Psoas muscle (tissue), 8 donors: Measurements from ENCODE around the gene DNAAF9. TPM values are rescaled to one million over a fixed set of nuclear protein-coding genes. Genes with fewer than 3 reads are reported as not detected.
A peak's percentile ranks its signal among the peaks of the same experiment; 100 is the strongest.

Experiments used
- ATAC-seq, 4 donors: fragments of 200-7000 bp; cut with Tn5 transposase; one replicate each; pipeline ENCODE4 v1.9.1; 2020; ENCODE audit warnings: moderate library complexity in 3 of 4, mild to moderate bottlenecking in 2 of 4
- DNase-seq, 2 donors: peaks; one replicate each; pipeline ENCODE4 v3.0.0-alpha.2; 2020
- H3K27ac ChIP-seq: fragments of 200-600 bp; one replicate; pipeline ENCODE4 v1.8.0; 2022
- H3K27me3 ChIP-seq, 3 donors: fragments of 200-600 bp in 1 of 3; one replicate each; pipeline versions ENCODE4 v1.6.1 to v1.8.0; 2013 to 2022; ENCODE audit warnings: low read length in 2 of 3, mild to moderate bottlenecking in 2 of 3, moderate library complexity in 1 of 3; ENCODE audit not compliant: insufficient read depth in 3 of 3
- H3K36me3 ChIP-seq, 2 donors: fragments of 200-600 bp in 1 of 2; one replicate each; pipeline versions ENCODE4 v1.6.1 to v1.8.0; 2013 to 2022; ENCODE audit warnings: low read depth in 1 of 2, mild to moderate bottlenecking in 1 of 2, moderate library complexity in 1 of 2; ENCODE audit not compliant: insufficient read depth in 1 of 2
- H3K4me1 ChIP-seq: fragments of 200-600 bp; one replicate; pipeline ENCODE4 v1.8.0; 2022
- H3K4me3 ChIP-seq: fragments of 200-600 bp; one replicate; pipeline ENCODE4 v1.8.0; 2022; ENCODE audit warnings: mild to moderate bottlenecking
- H3K9me3 ChIP-seq: fragments of 200-600 bp; one replicate; pipeline ENCODE4 v1.8.0; 2022
- WGBS, 3 donors: extraction: QIAGEN DNeasy Blood & Tissue Kit; methylation state at CpG; one replicate each; pipeline versions ENCODE4 v1.1.6 to v1.1.7; 2013; 5-methylcytosine and 5-hydroxymethylcytosine counted together
- intact Hi-C, 2 donors: fragments of 100-400 bp; cut with DNase I; formaldehyde crosslinking; loops; one replicate each; pipeline versions ENCODE4 v1.11.0 to v1.14.2; 2022
- long read RNA-seq, 2 donors: library from polyadenylated mRNA; unstranded; transcript quantifications; one replicate each; pipeline ENCODE4 v2.0.0, GENCODE V29; 2021
- polyA plus RNA-seq, 3 donors: library from polyadenylated mRNA; stranded (reverse); fragments of 200-250 nt; gene quantifications; one replicate each; pipeline ENCODE4 v1.2.3, GENCODE V29; 2013
- total RNA-seq, 4 donors: library from RNA; stranded (reverse); fragmentation: NEBNext Ultra II Directional in 2 of 4; extraction: Animal tissue kit (Norgen Biotek cat#: 25700) in 2 of 4; gene quantifications; one replicate each; pipeline versions ENCODE4 v1.2.1 to v1.2.4, GENCODE V29; 2021 to 2023
- TF ChIP-seq, protein P1 (sequence below): fragments of 200-600 bp; IDR thresholded peaks from one replicate; pipeline ENCODE4 v1.8.0; 2022; ENCODE audit warnings: antibody characterized with exemption
- donor health status: healthy with polysubstance abuse.
- donor health status: DM: no; HTN: no; CAD: no; lungs with moderate emphysema.
- donor health status: Bipolar disorder and iron deficiency.
- donor health status: healthy.
- donor health status: DM: yes; HTN: yes; CAD: no.
- donor health status: DM: no; HTN: no; CAD: no.
- donor health status: DM: no; HTN: no; CAD: no.
- donor health status: DM: yes; HTN: yes; CAD: no.

DNAAF9 gene
- total RNA-seq (10 to 100 TPM; 17.2 to 27.0 (median 21.5) TPM), polyA plus RNA-seq (1 to 10 TPM; 5.4 to 7.9 (median 7.1) TPM)
- long read RNA-seq, donor 1, partial matches to known transcripts, result 7 of 29 reads
- long read RNA-seq, donor 1, other reads (novel, unspliced or antisense), result 22 of 29 reads
- long read RNA-seq, donor 2, full-length matches to known transcripts, result 2 of 31 reads
- long read RNA-seq, donor 2, partial matches to known transcripts, result 18 of 31 reads
- long read RNA-seq, donor 2, other reads (novel, unspliced or antisense), result 11 of 31 reads

DNA sequence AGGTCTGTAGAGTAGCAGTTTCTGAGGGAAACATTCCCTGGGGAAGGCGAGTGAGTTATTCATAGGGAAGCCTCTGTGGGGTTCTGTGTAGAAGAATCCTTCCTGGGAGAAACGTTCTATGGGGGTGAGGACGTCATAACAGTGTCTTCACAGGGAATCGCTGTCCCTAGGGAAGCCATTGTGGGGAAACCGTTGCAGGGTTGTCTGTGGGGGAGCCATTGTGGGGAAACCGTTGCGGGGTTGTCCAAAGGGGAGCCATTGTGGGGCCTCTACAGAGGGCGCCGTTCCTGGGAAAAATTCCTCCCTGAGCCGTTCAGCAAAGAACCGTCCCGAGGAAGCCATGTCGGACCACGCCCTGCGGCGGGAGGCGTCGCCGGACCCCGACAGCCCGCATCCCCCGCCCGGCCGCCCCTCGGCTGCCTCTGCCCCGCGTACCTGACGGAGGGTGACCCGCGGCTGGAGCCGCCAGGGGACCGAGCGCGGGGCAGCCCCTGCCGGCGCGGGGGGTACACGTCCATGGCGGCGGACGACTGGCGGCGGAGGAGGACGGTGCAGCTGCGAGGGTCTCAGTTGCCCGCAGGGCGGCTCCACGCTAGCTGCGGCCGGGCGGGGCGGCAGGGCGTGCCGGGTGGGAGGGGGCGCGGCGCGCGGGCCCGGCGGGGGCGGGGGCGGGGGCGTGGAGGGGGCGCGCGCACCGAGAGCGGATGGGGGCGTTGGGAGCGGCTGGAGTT lies at the start of gene DNAAF9:
Gene DNAAF9 (minus strand): TSS at position 630 of the 731 bp plus-strand sequence. CDS start 112 bp downstream, at position 518.
- WGBS, 3 donors, result 1% methylated on average over 33 to 71 of the region's 71 CpGs
- intact Hi-C loops, result loop anchor here (5.0 kb wide), 1 partner anchor 65 kb away; the partner anchor contains the start of gene ATRN (in 2 of the 2)

DNA sequence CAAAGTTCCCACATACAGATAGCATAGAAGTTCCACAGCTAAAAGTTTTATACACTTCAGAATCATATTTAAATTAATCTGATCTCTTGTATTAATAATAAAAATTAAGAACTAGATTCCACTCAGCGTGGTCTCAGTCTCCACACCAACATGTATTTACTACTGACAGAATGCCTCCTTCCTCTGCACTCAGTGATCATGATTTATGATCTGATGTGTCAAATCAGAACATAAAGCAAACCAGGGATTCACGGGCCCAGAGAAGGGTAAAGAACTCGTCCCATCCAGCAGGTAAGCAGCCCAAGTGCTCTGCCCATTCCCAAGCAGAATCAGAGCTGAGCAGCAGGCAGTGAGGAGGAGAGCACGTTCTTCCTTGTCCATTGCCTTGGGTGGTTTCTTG lies 49.2 kb upstream of the DNAAF9 start:
- DNase-seq, result no peak
- Histone ChIP-seq H3K27me3 (no peaks in the 10 kb centered on the region), H3K4me3 (no peak overlapping the region), H3K9me3 (no peaks in the 10 kb centered on the region), H3K36me3 (no peaks in the 10 kb centered on the region), H3K4me1 (no peaks in the 10 kb centered on the region), H3K27ac (no peak overlapping the region)
- WGBS, 3 donors, result 64 to 77% (median 64%) methylated on average over 4 of the region's 4 CpGs
- intact Hi-C loops, result no loop called here
- TF ChIP-seq, protein P1, sequence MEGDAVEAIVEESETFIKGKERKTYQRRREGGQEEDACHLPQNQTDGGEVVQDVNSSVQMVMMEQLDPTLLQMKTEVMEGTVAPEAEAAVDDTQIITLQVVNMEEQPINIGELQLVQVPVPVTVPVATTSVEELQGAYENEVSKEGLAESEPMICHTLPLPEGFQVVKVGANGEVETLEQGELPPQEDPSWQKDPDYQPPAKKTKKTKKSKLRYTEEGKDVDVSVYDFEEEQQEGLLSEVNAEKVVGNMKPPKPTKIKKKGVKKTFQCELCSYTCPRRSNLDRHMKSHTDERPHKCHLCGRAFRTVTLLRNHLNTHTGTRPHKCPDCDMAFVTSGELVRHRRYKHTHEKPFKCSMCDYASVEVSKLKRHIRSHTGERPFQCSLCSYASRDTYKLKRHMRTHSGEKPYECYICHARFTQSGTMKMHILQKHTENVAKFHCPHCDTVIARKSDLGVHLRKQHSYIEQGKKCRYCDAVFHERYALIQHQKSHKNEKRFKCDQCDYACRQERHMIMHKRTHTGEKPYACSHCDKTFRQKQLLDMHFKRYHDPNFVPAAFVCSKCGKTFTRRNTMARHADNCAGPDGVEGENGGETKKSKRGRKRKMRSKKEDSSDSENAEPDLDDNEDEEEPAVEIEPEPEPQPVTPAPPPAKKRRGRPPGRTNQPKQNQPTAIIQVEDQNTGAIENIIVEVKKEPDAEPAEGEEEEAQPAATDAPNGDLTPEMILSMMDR, result no peak
- no peak for ATAC-seq

More for the DNA sequence above, at the start of gene DNAAF9:
- peak within 1 kb of the TSS; percentile 84 for H3K27ac ChIP-seq
- H3K9me3 ChIP-seq, result no peaks in the 10 kb centered on the region
- TF ChIP-seq, protein P1, result peak; percentile 42
- DNase-seq, result peak; percentile 75 to 87
- no peaks in the 10 kb centered on the region for H3K4me1 ChIP-seq
- H3K36me3 ChIP-seq, result no peaks in the 10 kb centered on the region
- peak within 1 kb of the TSS; percentile 75 for H3K4me3 ChIP-seq
- H3K27me3 ChIP-seq, result no peaks in the 10 kb centered on the region
- peak; percentile 69 to 70 (median 70) for ATAC-seq

DNA sequence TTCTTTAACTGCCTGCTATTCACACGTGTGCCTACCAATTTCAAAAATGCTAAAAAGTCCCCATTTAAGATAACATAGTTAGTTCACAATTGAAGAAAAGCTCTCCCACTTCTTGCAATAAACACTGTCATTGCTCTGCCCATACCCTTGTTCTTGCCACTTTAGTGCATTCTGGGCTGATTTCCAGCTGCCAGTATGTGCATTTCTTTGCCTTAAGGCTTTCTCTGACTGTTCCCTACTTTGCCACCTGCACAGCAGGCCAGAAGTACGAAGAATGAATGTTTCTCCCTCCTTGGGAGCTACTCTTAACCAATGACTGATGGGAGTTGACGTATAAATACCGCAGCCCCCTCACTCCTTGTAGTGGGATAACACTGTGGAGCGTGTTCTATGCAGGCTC lies 47.4 kb upstream of the DNAAF9 start:
- no peak overlapping the region for H3K27ac ChIP-seq
- no peak overlapping the region for H3K4me3 ChIP-seq
- DNase-seq (no peak), ATAC-seq (no peak)
- no peaks in the 10 kb centered on the region for H3K9me3 ChIP-seq
- intact Hi-C loops, result no loop called here
- H3K27me3 ChIP-seq, result no peaks in the 10 kb centered on the region
- 67 to 73% (median 68%) methylated on average over 5 of the region's 5 CpGs for WGBS, 3 donors
- H3K36me3 ChIP-seq, result no peaks in the 10 kb centered on the region
- H3K4me1 ChIP-seq, result no peaks in the 10 kb centered on the region
- TF ChIP-seq, protein P1, result no peak

DNA sequence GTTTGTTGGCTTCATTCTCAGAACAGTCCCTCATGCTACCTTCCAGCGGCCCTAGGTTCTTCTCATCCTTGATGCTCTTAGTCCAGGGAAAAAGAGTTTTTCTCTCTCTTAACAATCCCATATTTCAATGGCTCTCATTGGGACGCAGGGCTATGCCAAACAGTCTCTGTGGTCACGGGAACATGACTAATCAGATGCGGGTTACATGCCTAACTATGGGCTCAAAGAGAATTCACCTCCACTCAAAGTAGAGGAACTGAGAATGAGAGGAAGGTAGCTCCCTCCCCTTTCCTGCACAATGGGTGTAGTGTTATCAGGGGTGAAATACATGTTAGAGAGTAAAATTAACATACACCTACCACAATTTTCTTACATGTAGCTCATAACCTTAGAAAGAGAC lies 45.2 kb upstream of the DNAAF9 start:
- intact Hi-C loops, result no loop called here
- Histone ChIP-seq H3K36me3 (no peaks in the 10 kb centered on the region), H3K4me1 (no peaks in the 10 kb centered on the region), H3K27ac (no peak overlapping the region), H3K4me3 (no peak overlapping the region), H3K27me3 (peaks cover 0 to 2% (median 0%) of the 10 kb centered on the region in 3 donors), H3K9me3 (no peaks in the 10 kb centered on the region)
- 61% methylated on average over 4 of the region's 4 CpGs for WGBS, 3 donors
- TF ChIP-seq, protein P1, result no peak
- ATAC-seq (no peak), DNase-seq (no peak)
